Loucy (cell line): ENCODE results near the gene IL16.

ENCODE experiments used
- EZH2phosphoT487 ChIP-seq: fragments of 200-600 bp; IDR thresholded peaks from 2 replicates; pipeline ENCODE4 v1.6.1; 2018; ENCODE audit warnings: antibody characterized with exemption, mild to moderate bottlenecking, moderate library complexity, borderline replicate concordance
- TF ChIP-seq, protein P1 (sequence below): fragments of 200-600 bp; sonication (generic); conservative IDR thresholded peaks from 2 replicates; pipeline ENCODE4 v1.5.1; 2014; ENCODE audit warnings: mild to moderate bottlenecking, antibody characterized with exemption, low read length

DNA sequence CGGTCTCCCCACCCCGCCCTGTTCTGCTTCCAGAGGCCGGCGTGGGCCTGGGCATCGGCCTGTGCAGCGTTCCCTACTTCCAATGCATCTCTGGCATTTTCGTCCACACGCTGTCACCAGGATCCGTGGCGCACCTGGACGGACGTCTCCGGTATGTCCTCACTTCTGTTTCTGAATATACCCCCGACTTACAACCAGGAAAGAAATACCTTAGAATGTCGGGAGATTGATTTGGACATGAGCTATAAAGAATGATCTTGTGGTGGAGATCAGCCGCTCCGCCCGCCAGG lies 85.9 kb downstream of the IL16 start:
- TF ChIP-seq, protein P1, sequence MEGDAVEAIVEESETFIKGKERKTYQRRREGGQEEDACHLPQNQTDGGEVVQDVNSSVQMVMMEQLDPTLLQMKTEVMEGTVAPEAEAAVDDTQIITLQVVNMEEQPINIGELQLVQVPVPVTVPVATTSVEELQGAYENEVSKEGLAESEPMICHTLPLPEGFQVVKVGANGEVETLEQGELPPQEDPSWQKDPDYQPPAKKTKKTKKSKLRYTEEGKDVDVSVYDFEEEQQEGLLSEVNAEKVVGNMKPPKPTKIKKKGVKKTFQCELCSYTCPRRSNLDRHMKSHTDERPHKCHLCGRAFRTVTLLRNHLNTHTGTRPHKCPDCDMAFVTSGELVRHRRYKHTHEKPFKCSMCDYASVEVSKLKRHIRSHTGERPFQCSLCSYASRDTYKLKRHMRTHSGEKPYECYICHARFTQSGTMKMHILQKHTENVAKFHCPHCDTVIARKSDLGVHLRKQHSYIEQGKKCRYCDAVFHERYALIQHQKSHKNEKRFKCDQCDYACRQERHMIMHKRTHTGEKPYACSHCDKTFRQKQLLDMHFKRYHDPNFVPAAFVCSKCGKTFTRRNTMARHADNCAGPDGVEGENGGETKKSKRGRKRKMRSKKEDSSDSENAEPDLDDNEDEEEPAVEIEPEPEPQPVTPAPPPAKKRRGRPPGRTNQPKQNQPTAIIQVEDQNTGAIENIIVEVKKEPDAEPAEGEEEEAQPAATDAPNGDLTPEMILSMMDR, result no peak
- no peak for TF ChIP-seq EZH2phosphoT487
